Colonic mucosa (tissue), 4 donors: ENCODE measurements around the gene ITGB4. TPM values are rescaled to one million over a fixed set of nuclear protein-coding genes. Genes with fewer than 3 reads are reported as not detected.

ENCODE experiments used
- DNase-seq: peaks from one replicate; pipeline ENCODE4 v3.0.0-alpha.2; 2020
- H3K27ac ChIP-seq: fragments of 200-600 bp; one replicate; pipeline ENCODE4 v1.8.0; 2021
- H3K27me3 ChIP-seq: fragments of 200-600 bp; one replicate; pipeline ENCODE4 v1.8.0; 2021
- H3K36me3 ChIP-seq: fragments of 200-600 bp; one replicate; pipeline ENCODE4 v1.8.0; 2021
- H3K4me1 ChIP-seq: fragments of 200-600 bp; one replicate; pipeline ENCODE4 v1.8.0; 2021; ENCODE audit warnings: mild to moderate bottlenecking
- H3K4me3 ChIP-seq: fragments of 200-600 bp; one replicate; pipeline ENCODE4 v1.8.0; 2021
- H3K9ac ChIP-seq, 2 donors: one replicate each; pipeline ENCODE4 v1.7.0; 2013; ENCODE audit warnings: control low read depth in 2 of 2, low read depth in 2 of 2, low read length in 2 of 2
- H3K9me3 ChIP-seq: fragments of 200-600 bp; one replicate; pipeline ENCODE4 v1.8.0; 2021
- intact Hi-C: fragments of 100-400 bp; cut with DNase I; formaldehyde crosslinking; loops from one replicate; pipeline ENCODE4 v1.14.1; 2022
- total RNA-seq, 2 donors: library from RNA; stranded (reverse); fragmentation: NEBNext Ultra II Directional in 1 of 2; extraction: Animal tissue kit (Norgen Biotek cat#: 25700) in 1 of 2; gene quantifications; one replicate each; pipeline ENCODE4 v1.2.1, GENCODE V29; 2021
- TF ChIP-seq, protein P1 (sequence below): fragments of 200-600 bp; IDR thresholded peaks from one replicate; pipeline ENCODE4 v1.8.0; 2022; ENCODE audit warnings: antibody characterized with exemption, mild to moderate bottlenecking
- donor health status: healthy.
- donor health status: DM: no; HTN: no; CAD: no.
- donor health status: DM: no; HTN: no; CAD: no.

The ITGB4 gene
- total RNA-seq, 2 donors from 2014 or later, result 267 to 272 TPM

GRCh38 chr17:75731716-75732498 lies 10.6 kb downstream of the ITGB4 start:
- Histone ChIP-seq H3K27ac (peak overlapping the region; percentile 31), H3K9me3 (no peaks in the 10 kb centered on the region), H3K4me3 (no peak overlapping the region), H3K27me3 (no peaks in the 10 kb centered on the region), H3K9ac (peak overlapping the region; percentile 12 to 70), H3K4me1 (peaks cover 3% of the 10 kb centered on the region), H3K36me3 (peaks cover 8% of the 10 kb centered on the region)
- peak; percentile 92 for DNase-seq
- TF ChIP-seq, protein P1, sequence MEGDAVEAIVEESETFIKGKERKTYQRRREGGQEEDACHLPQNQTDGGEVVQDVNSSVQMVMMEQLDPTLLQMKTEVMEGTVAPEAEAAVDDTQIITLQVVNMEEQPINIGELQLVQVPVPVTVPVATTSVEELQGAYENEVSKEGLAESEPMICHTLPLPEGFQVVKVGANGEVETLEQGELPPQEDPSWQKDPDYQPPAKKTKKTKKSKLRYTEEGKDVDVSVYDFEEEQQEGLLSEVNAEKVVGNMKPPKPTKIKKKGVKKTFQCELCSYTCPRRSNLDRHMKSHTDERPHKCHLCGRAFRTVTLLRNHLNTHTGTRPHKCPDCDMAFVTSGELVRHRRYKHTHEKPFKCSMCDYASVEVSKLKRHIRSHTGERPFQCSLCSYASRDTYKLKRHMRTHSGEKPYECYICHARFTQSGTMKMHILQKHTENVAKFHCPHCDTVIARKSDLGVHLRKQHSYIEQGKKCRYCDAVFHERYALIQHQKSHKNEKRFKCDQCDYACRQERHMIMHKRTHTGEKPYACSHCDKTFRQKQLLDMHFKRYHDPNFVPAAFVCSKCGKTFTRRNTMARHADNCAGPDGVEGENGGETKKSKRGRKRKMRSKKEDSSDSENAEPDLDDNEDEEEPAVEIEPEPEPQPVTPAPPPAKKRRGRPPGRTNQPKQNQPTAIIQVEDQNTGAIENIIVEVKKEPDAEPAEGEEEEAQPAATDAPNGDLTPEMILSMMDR, result no peak
- intact Hi-C loops, result no loop called here

- intact Hi-C loops, result no loop called here
- TF ChIP-seq, protein P1, result no peak
- peaks cover 8% of the 10 kb centered on the region for H3K36me3 ChIP-seq
- H3K27me3 ChIP-seq, result no peaks in the 10 kb centered on the region
- no peak overlapping the region for H3K9ac ChIP-seq
- no peak for DNase-seq
- no peak overlapping the region for H3K27ac ChIP-seq
- peaks cover 3% of the 10 kb centered on the region for H3K4me1 ChIP-seq
- H3K9me3 ChIP-seq, result no peaks in the 10 kb centered on the region
- no peak overlapping the region for H3K4me3 ChIP-seq
Measured at GRCh38 chr17:75733471-75733870, 12.2 kb downstream of the ITGB4 start.

GRCh38 chr17:75734674-75735294 lies 13.5 kb downstream of the ITGB4 start:
- TF ChIP-seq, protein P1, result no peak
- Histone ChIP-seq H3K4me1 (peaks cover 3% of the 10 kb centered on the region), H3K4me3 (no peak overlapping the region), H3K27ac (no peak overlapping the region), H3K9ac (peak overlapping the region in 1 of 2 donors; percentile 41), H3K27me3 (no peaks in the 10 kb centered on the region), H3K9me3 (no peaks in the 10 kb centered on the region), H3K36me3 (peaks cover 8% of the 10 kb centered on the region)
- no peak for DNase-seq
- intact Hi-C loops, result no loop called here

- Histone ChIP-seq H3K9ac (no peak overlapping the region), H3K9me3 (no peaks in the 10 kb centered on the region), H3K27ac (no peak overlapping the region), H3K4me1 (peaks cover 3% of the 10 kb centered on the region), H3K4me3 (no peak overlapping the region), H3K27me3 (no peaks in the 10 kb centered on the region), H3K36me3 (peaks cover 8% of the 10 kb centered on the region)
- intact Hi-C loops, result no loop called here
- DNase-seq, result no peak
- TF ChIP-seq, protein P1, result no peak
Measured at GRCh38 chr17:75736173-75736835, 15.0 kb downstream of the ITGB4 start.

GRCh38 chr17:75737133-75737962 lies 16.1 kb downstream of the ITGB4 start:
- TF ChIP-seq, protein P1, result no peak
- H3K9me3 ChIP-seq, result no peaks in the 10 kb centered on the region

More at GRCh38 chr17:75737133-75737962, 16.1 kb downstream of the ITGB4 start:
- H3K36me3 ChIP-seq, result peaks cover 8% of the 10 kb centered on the region
- intact Hi-C loops, result no loop called here
- H3K9ac ChIP-seq, result no peak overlapping the region
- no peak overlapping the region for H3K4me3 ChIP-seq
- no peaks in the 10 kb centered on the region for H3K27me3 ChIP-seq
- H3K27ac ChIP-seq, result no peak overlapping the region
- DNase-seq, result no peak
- H3K4me1 ChIP-seq, result peaks cover 3% of the 10 kb centered on the region
